Activated CD8-positive, alpha-beta memory T cell treated with anti-CD3 and anti-CD28 coated beads, Interleukin-2, amount 50 U/mL, for 1 hour (primary cell): ENCODE results near the gene PRKG1.

ENCODE experiments used
- DNase-seq: peaks from one replicate; pipeline ENCODE4 v3.0.0-alpha.2; 2020; ENCODE audit errors: extremely low read depth

PRKG1 gene

GRCh38 chr10:52258799-52259425 lies 1184.6 kb downstream of the PRKG1 start:
- no peak for DNase-seq

- DNase-seq = no peak
These were observed 1185.1 kb downstream of the PRKG1 start for GRCh38 chr10:52259426-52259812.

- DNase-seq = no peak
These were observed 1187.1 kb downstream of the PRKG1 start for GRCh38 chr10:52261362-52261761.

- DNase-seq = no peak
These were observed 1191.0 kb downstream of the PRKG1 start for GRCh38 chr10:52265131-52265926.

- no peak for DNase-seq
These were observed 1192.6 kb downstream of the PRKG1 start for GRCh38 chr10:52266858-52267257.

- DNase-seq = no peak
These were observed 1194.5 kb downstream of the PRKG1 start for GRCh38 chr10:52268790-52269189.

- no peak for DNase-seq
These were observed 1194.9 kb downstream of the PRKG1 start for GRCh38 chr10:52269233-52269632.

GRCh38 chr10:52276163-52276562 lies 1201.9 kb downstream of the PRKG1 start:
- no peak for DNase-seq

- DNase-seq = no peak
These were observed 1202.7 kb downstream of the PRKG1 start for GRCh38 chr10:52276986-52277385.

- no peak for DNase-seq
These were observed 1205.3 kb downstream of the PRKG1 start for GRCh38 chr10:52279546-52279945.

GRCh38 chr10:52280051-52280450 lies 1205.8 kb downstream of the PRKG1 start:
- DNase-seq = no peak

- DNase-seq = no peak
These were observed 1208.9 kb downstream of the PRKG1 start for GRCh38 chr10:52283174-52283573.

- no peak for DNase-seq
These were observed 1210.2 kb downstream of the PRKG1 start for GRCh38 chr10:52284416-52285013.

GRCh38 chr10:52287866-52288265 lies 1213.6 kb downstream of the PRKG1 start:
- DNase-seq = no peak

GRCh38 chr10:52297747-52298146 lies 1223.5 kb downstream of the PRKG1 start:
- DNase-seq = no peak

- no peak for DNase-seq
These were observed 1226.5 kb downstream of the PRKG1 start for GRCh38 chr10:52300599-52301277.

GRCh38 chr10:52308251-52309031 lies 1234.2 kb downstream of the PRKG1 start:
- no peak for DNase-seq

GRCh38 chr10:52312942-52313255 lies 1238.6 kb downstream of the PRKG1 start:
- no peak for DNase-seq

GRCh38 chr10:52313256-52313932 lies 1239.1 kb downstream of the PRKG1 start:
- DNase-seq = no peak

- DNase-seq = no peak
These were observed 1239.9 kb downstream of the PRKG1 start, which contains the start of gene DKK1 for GRCh38 chr10:52313933-52314821. DKK1 (plus strand) TSS chr10:52314281; CDS start chr10:52314435, 154 bp downstream.
